T-helper 9 cell (primary cell): Measurements from ENCODE around the gene TRAPPC13.
A peak's percentile ranks its signal among the peaks of the same experiment; 100 is the strongest.
"Not testable (repeated sequence)": the region's sequence is repeated elsewhere in the genome, so short reads cannot be mapped to it uniquely, and the experiment has no call there.

Experiments
- DNase-seq: peaks from one replicate; pipeline ENCODE4 v3.0.0-alpha.2; 2020
- total RNA-seq, 2 donors: gene quantifications; one replicate each; lab custom pipeline; 2026; lab: John Stamatoyannopoulos, UW

TRAPPC13 gene, protein sequence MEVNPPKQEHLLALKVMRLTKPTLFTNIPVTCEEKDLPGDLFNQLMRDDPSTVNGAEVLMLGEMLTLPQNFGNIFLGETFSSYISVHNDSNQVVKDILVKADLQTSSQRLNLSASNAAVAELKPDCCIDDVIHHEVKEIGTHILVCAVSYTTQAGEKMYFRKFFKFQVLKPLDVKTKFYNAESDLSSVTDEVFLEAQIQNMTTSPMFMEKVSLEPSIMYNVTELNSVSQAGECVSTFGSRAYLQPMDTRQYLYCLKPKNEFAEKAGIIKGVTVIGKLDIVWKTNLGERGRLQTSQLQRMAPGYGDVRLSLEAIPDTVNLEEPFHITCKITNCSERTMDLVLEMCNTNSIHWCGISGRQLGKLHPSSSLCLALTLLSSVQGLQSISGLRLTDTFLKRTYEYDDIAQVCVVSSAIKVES
- total RNA-seq = 10.4 to 28.7 reads per million in 2 donors

DNA sequence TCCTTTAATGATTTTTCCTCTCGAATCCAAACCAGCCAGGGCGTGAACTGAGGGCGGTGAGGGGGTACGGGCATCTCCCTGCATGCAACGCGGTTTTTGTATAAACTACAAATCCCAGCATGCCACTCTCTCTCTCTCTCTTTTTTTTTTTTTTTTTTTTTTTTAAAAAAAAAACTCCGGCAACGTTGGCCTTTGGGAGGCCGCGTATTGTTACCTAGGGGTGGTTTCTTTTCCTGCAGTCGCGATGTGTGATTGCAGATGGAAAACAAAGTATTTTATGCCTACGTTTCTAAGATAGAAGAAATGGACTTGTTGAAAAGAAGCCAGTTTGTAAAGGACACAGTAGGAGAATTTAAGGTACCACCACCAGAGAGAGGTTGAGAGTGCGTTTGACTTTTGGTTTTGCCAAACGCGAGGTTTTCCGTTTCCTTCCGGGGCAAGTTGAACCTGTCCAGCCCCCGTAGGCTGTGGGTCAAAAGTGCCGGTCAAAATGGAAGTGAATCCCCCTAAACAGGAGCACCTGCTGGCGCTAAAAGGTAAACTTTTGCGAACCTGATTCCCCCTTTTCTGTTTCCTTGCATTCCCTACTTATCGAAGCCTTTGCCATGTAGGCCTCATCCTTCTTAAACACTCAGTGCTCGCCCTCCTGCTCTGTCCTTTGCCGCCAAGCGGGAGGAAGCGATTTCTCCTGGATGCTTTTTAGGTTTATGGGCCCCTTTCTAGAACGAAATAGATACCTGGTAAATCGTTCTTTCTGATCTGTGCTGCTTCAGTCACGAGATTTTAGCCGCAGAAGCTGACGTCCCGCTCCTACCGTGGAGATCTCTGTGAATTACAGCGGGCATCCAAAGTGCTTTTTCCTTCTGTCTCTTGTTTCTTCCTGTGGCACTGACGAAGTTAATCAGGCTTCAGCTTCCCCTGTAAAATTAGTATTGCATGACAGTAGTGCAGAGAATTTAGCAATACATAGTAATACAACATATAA is at the start of gene TRAPPC13, which contains the start of gene SHLD3:
TRAPPC13 (plus strand) TSS at position 457 of the 985 bp plus-strand sequence; CDS start at position 491, 34 bp downstream.
SHLD3 (plus strand) TSS at position 457 of the 985 bp plus-strand sequence. CDS start 4,561 bp downstream, outside the sequence.
- DNase-seq = peak; percentile 78

DNA sequence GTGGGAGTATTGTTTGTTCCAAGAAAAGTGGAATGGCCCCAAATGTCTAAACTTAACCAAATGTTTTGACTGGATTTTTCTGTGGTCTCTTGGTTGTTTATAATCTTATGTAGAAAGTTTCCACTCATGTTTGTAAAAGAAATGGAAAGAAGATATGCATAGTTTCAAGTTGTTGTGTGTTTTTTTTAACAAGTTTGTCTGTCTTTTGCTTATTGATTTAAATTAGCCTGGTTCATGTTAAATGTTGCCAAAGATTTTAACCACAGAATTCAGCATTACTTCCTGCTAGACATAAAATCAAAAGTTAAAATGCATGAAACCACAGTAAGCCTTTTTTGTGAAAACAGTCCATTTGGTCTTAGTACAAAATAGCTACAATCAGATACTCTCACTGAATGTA is 47.7 kb upstream of the TRAPPC13 start:
- DNase-seq = no peak

DNA sequence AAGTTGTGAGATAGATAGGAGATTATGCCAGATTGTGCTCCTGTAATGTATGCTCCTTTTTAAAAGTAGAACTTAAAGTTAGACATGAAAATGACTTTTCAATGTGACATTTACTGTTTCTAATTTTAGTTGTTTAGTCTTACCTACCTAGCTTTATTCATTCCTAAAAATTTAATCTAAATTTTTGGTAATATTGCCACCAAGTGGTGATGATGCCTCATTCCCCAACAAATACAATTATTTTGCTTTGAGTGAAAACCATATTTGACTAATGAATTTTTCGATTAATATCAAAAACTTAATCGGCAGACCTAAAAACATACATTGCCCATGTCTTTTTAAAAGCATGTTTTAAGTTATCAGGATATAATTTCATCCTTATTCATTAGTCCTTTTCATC is 36.1 kb upstream of the TRAPPC13 start:
- DNase-seq = no peak

DNA sequence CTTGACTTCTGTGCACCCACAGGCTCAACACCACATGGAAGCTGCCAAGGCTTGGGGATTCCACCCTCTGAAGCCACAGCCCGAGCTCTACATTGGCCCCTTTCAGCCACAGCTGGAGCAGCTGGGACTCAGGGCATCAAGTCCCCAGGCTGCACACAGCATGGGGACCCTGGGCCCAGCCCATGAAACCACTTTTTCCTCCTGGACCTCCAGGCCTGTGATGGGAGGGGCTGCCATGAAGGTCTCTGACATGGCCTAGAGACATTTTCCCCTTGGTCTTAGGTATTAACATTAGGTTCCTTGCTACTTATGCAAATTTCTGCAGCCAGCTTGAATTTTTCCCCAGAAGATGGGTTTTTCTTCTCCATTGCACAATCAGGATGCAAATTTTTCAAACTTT is 23.1 kb upstream of the TRAPPC13 start:
- DNase-seq = not testable (repeated sequence)

DNA sequence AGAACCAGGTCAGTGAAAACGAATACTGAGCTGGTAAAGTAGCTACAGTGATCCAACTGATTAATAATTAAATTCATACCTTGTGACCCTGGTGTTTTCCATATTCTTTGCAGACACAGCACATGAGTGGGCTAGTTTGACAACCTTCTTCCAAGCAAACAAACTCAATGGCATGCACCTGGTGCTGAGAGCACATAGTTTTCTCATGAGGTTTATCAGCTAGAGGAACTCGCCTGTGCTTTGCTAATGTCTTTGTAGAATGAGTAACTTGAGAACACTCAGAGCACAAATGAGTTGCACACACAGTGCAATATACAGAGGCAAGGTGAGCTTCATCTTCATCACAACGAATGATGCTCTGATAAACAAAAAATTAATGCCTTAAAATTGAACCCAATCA is 13.3 kb upstream of the TRAPPC13 start:
- DNase-seq = no peak

DNA sequence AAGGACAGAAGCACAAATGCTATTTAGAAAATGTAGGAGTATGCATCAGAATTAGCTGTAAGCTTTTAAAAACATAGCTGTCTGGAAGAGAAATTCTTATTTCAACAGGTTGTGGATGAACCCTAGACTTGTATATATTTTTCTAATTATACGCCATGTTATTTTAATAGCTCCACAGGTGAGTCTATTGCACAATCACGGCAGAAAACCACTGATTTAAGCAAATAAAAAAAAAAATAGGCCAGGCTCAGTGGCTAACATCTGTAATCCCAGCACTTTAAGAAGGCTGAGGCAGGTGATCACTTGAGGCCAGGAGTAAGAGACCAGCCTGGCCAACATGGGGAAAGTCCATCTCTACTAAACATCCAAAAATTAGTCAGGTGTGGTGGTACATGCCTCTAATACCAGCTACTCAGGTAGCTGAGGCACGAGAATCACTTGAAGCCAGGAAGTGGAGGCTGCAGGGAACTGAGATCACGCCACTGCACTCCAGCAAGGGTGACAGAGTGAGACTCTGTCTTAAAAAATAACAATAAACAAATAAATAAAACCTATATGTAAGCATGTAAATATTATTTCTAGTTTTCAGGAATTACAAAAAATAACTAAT is 12.4 kb upstream of the TRAPPC13 start:
- DNase-seq = no peak

DNA sequence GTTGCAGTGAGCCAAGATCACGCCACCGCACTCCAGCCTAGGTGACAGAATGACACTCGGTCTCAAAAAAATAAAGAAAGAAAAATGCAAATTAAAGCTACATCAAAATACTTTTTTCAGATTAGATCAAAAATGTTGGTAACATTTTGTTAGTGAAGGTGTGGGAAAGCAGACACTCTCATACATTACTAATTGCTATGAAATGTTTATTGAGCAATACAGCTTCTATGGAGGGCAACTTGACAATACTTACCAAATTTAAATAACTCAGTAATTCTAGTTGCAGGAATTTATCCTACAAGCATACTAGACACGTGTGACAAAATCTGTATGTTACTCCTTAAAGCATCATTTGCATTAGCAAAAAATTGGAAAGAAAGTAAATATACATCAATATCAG is 4.8 kb upstream of the TRAPPC13 start:
- no peak for DNase-seq

DNA sequence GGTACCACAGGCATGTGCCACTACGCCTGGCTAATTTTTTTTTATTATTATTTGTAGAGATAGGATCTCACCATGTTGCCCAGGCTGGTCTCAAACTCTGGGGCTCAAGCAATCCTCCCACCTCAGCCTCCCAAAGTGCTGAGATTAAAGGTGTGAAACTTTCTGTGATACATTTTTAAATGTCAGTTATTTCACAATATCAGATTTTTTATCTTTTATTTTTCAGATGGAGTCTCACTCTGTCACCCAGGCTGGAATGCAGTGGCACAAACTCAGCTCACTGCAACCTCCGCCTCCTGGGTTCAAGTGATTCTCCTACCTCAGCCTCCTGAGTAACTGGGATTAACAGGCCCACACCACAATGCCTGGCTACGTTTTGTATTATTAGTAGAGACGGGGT is 2.9 kb upstream of the TRAPPC13 start:
- DNase-seq = not testable (repeated sequence)

DNA sequence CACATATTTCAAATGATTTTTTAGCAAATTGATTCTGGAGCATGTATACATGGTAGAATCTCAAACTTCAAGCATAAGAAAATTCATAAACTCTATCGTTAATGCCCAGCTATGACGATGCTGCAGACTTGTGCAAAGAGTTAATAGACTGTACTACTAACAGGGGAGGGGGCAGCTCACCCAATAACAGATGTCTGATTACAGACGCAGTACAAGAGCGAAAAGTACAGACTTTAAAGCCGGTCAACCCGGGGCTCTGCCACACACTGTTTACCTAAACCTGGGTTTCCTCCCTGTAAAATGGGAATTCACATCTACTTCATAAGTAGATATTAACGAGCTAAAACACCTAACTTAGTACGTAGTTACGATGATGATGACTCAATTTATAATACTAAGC is 1.3 kb upstream of the TRAPPC13 start:
- DNase-seq = no peak

DNA sequence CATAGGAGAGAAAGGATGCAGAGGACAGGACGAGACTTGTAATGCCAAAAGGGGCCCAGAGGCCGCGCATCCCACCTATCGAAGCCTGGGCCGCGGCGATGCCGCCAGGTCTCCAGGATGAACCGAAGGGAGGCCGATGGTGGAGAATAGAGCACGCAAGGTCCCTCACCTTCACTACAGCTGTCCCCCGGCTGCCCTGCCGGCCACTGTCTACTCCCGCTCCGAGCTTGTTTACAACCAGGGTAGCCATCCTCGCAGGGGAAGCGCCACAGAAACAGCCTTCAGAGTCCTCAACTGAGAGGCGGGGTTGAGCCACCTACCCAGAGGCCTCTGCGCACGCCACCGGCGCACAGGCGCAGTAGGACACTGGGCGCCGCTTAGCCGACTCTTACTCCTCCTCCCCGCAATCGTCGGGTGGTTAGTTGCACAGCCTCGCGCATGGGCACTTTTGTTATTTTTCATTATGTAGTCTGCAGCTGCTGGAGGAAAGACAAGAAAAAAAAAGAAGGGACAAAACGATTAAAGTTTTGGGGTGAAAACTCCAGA is 729 bp upstream of the TRAPPC13 start, which contains the start of gene TRIM23:
TRIM23 (minus strand) TSS at position 309 of the 546 bp plus-strand sequence; CDS start at position 250, 59 bp downstream.
- DNase-seq = peak; percentile 80

DNA sequence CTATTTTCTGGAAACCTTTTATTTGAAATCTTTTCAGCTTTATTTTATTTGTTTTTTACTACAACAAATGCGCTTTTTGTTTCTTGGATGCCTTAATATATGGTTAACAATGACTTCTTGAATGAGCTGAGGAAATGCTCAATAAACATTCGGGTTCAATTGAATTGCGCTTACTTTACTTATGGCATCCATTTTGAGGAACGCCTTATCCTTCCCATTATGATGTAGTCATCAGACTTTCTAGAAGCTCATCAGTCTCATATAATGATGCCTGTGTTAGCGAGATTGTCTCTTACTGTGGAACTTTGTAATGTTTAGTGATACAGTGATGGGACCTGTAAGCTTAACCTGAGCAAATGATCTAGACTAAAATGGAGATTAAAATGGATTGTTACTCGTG is 916 bp downstream of the TRAPPC13 start:
- DNase-seq = no peak

DNA sequence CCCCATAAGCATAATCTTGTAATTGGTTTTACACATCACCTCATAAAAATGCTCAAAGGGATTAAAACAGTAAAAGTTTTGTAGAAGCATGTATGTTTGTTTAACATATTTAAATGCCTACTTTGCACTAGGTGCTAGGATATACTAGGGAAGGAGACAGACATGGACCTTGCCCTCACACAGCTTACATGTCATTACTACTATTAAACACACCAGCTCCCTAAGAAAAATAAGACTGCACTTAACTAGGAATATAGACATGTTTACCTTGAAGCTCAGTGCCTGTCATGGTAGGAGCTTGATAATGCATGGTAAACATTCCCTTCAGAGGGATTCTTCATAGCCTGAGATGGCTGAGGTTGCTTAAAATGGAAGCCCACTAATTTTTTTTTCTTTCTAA is 6.2 kb downstream of the TRAPPC13 start:
- no peak for DNase-seq

DNA sequence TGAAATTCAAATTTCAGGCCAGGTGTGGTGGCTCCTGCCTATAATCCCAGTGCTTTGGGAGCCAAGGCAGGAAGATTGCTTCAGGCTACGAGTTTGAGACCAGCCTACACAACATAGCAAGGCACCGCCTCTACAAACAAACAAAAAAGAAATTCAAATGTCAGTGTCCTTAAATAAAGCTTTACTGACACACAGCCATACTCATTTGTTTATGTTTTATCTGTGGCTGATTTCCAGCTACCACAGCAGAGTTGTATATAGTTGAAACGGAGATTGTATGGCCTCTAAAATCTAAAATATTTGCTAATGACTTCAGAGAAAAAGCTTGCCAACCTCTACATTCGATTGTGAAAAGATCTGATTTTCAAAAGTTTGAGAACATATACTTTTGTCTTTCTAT is 15.4 kb downstream of the TRAPPC13 start:
- DNase-seq = no peak

DNA sequence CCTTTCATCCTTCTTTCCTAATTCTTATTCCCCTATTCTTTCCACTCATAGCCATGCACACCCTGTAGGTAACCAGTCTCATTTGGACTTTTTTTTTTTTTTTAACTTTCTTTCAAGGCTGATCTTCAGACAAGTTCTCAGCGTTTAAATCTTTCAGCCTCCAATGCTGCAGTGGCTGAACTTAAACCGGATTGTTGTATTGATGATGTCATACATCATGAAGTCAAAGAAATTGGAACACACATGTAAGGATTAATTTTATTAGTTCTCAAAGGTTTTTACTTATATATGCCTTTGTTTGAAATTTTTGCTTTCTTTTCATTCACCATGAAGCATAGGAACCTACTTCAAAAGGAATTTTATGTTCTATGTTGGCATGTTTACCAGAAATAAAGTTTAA is 22.1 kb downstream of the TRAPPC13 start:
- DNase-seq = no peak

DNA sequence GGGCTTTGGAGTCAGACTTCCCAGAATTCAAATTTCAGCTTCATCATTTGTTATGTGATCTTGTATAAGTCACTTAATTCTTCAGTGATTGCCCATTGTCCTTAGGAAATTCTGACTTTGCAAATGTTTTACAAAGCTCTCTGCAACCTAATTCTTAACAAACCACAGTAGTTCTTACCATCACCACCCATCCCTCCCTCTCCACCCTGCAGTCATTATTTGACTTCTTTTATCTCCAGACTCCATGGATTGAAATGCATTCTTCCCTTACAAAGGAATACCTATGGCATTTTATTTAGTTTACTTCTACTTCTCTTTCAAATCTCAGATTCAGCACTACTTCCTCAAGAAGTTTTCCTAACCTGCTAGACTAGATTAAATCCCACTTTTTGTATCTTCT is 23.1 kb downstream of the TRAPPC13 start:
- DNase-seq = no peak

DNA sequence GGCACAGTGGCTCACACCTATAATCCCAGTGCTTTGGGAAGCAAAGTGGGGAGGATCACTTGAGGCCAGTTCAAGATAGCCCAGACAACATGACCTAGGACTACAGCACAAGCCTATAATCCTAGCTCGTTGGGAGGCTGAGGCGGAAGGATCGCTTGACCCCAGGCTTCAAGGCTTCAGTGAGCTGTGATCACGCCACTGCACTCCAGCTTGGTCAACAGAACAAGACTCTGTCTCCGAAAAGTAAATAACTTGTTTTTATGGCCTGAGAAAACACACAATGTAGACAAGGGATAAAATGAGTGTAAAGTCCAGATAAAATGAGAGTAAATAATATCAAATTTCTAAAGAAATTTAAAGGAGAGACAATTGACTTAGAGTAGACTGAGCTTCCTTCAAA is 26.3 kb downstream of the TRAPPC13 start:
- DNase-seq = no peak

DNA sequence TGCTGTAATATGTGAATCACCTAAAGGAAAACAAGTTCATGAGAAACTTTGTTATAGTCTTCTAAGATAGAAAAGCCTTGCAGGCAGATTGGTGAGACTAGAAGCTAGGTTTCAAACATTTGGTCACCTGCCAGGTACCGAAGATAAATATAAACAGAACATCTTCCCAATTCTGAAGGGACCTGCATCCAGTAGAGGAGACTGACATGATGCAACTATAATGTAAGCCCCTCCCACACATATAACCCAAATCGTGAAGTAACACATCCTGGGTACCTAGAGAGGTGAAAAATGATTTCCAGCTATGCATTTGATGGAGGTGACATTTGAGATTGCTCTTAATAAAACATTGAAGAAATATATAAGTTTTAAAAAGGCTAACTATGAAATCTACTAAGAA is 29.9 kb downstream of the TRAPPC13 start:
- DNase-seq = no peak

DNA sequence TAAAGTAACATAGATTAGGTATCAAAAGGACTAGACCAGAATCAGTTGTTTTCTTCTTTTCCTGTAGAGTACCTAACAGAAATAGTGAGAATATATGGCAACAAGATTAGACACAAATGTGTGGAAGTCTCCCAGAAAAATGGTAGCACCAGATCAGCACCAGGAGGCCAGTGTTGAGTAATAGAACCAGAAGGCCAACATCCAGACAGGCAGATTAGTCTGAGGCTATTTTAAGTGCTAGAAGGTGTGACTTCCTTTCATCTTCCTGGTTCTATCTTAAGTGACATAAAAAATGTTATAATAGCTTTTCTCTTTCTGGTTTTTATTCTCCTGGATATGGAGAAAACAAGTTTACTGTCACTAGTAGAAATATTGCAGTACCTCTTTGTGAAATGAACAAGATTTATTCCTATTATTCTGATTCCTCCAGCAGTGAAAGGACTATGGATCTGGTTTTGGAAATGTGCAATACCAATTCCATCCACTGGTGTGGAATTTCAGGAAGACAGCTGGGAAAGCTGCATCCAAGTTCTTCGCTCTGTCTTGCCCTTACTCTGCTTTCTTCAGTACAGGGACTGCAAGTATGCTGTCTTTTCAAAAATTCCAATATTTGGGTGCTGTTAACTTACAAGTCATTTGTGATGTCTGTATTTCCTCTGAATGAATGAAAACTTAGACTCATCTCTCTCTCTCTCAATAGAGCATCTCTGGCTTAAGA is 39.1 kb downstream of the TRAPPC13 start:
- DNase-seq = no peak

DNA sequence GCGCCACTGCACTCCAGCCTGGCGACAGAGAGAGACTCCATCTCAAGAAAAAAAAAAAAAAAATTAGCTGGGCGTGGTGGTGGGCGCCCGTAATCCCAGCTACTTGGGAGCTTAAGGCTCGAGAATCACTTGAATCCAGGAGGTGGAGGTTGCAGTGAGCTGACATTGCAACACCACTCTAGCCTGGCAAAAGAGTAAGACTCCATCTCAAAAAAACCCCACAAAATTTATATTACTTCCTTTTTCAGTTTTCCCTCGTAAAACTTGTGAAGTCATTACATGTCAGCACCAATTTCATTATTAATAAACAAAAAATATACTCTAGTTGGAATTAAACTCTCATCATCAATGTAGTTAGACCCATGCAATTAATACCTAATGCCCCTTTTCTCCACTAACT is 43.9 kb downstream of the TRAPPC13 start:
- DNase-seq = no peak

DNA sequence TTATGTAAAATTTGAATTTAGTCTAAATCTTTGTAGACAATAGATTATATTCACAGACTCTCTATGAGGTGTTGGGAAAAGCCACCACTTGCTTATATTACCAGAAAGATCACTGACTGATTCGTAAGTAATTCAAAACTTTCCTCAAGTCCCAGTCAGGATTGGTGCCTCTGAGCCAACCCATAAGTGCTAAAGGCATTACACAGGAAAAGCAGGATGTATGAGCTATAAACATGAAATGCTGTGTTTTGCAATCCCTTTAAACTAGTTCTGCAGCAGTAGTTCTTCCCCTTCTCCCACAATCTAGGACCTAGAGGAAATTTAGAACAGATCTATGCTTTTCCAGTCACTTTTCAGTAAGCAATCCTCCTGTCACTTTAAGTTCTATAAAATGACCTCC is 48.0 kb downstream of the TRAPPC13 start:
- DNase-seq = no peak

DNA sequence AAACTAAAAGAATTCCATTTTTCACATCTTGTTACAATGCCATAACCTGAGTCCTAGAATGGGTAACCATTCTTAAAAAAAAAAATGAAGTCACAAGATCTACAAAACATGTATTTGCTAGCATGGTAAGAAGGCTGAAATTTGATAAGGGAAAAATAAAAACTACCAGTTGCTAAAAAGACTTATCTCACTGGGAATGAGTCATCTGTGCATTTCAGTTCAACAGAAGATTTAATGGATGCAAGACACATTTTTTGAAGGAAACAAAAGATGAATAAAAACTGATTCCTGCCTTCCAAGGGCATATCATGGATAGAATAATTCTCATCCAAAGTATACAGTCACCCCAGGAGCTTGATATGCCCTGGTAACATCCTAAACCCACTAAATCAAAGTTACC is 49.9 kb downstream of the TRAPPC13 start:
- no peak for DNase-seq

DNA sequence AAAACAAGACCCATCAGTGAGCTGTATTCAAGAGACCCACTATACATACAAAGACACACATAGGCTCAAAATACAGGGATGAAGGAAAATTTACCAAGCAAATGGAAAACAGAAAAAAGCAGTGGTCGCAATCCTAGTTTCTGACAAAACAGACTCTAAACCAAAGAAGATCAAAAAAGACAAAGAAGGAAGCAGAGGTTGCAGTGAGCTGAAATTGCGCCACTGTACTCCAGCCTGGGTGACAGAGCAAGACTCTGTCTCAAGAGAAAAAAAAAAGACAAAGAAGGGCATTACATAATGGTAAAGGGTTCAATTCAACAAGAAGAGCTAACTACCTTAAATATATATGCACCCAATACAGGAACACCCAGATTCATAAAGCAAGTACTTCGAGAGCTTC is 51.2 kb downstream of the TRAPPC13 start:
- DNase-seq = not testable (repeated sequence)
